NCI-H82 (cell line): ENCODE results near the gene GRIN3B.
"Not testable (repeated sequence)": the region's sequence is repeated elsewhere in the genome, so short reads cannot be mapped to it uniquely, and the experiment has no call there.

Source experiments
- DNase-seq: peaks from one replicate; lab custom pipeline; 2025; lab: John Stamatoyannopoulos, UW

The GRIN3B gene

DNA sequence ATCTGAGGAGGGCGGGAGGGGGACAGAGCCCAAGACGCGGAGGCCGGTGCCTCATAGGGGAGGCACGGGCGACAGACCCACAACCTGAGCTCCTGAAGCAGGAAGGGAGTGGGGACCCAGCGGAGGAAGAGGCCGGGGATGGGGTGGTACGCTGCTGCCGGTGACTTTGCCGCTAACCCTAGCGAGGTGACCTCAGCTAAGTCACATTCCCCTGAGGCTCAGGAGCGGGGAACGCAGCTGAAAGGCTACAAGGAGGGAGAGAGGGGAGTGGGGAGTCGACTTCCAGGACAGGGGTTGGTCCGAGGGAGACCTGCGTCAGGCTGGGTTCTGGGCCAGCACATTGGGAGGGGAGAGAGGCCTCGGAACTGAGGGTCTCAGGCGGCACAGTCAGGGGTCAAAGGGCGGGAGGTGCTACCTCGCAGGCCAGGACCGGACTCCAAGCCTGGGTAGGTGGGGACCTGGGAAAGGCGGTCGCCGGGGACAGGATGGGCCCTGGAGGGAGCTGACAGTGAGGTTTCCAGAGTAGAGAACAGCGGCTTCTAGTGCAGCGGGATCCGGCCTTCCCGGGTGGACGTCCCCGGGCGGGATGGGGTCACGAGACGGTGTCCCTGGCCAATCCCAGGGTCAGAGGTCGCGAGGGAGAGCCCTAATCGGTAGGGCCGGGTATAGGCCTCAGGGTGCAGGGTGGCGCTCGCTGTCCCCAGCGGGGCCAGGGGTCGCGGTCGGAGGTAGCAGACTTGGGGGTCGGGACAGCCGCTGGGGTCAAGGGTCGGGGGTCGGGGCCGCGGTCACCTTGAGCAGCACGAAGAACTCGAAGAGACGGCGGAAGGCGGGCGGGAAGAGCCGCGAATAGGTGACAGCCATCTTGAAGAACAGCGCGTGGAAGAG, 20.0 kb downstream of the GRIN3B start:
- no peak for DNase-seq

DNA sequence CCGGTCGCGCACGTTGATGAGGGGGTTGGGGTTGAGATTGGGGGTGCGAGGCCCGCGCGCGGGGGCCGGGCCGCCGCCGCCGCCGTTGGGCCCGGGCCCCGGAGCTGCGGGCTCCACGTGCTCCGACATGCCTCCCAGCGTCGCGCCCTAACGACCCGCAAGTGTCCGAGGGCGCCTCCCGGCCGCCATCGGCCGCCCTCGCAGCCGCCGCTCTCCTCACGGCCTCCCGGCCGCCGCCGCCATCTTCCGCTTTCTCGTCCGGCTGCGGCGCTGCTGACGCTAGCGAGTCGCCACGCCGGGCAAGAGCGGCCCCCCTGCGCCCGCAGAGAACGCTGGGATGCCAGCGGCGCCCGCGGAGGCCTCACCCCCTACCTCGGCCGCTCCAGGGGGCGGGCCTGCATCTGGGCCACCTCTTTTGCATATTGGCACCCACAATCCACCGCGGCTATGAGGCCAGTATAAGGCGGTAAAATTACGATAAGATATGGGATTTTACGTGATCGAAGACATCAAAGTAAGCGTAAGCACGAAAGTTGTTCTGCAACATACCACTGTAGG, 20.7 kb downstream of the GRIN3B start, which contains the start of gene TMEM259:
TSS of gene TMEM259 (minus strand) at position 256 of the 558 bp plus-strand sequence. CDS start at position 129, 127 bp downstream.
- DNase-seq: peak; percentile 97

DNA sequence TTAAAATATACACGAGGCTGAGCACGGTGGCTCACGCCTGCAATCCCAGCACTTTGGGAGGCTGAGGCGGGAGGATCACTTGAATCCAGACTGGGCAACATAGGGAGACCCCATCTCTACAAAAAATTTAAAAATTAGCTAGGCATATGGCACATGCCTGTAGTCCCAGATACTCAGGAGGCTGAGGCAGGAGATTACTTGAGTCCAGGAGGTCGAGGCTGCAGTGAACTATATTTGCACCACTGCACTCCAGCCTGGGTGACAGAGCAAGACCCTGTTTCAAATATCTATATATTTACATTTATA, 23.6 kb downstream of the GRIN3B start:
- not testable (repeated sequence) for DNase-seq

DNA sequence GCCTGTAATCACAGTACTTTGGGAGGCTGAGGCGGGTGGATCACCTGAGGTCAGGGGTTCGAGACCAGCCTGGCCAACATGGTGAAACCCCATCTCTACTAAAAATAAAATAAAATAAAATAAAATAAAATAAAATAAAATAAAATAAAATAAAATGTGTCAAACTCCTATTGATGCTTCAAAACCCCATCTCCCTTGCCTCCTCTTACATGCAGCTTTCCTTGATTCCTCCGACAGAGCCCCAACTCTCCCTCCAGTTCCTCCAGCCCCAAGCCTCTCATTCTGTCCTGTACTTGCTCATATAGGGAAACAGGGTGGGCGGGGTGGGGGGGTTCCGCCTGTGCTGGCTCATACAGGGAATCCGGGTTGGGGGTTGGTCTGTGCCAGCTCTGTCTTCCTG, 24.9 kb downstream of the GRIN3B start:
- DNase-seq: not testable (repeated sequence)

DNA sequence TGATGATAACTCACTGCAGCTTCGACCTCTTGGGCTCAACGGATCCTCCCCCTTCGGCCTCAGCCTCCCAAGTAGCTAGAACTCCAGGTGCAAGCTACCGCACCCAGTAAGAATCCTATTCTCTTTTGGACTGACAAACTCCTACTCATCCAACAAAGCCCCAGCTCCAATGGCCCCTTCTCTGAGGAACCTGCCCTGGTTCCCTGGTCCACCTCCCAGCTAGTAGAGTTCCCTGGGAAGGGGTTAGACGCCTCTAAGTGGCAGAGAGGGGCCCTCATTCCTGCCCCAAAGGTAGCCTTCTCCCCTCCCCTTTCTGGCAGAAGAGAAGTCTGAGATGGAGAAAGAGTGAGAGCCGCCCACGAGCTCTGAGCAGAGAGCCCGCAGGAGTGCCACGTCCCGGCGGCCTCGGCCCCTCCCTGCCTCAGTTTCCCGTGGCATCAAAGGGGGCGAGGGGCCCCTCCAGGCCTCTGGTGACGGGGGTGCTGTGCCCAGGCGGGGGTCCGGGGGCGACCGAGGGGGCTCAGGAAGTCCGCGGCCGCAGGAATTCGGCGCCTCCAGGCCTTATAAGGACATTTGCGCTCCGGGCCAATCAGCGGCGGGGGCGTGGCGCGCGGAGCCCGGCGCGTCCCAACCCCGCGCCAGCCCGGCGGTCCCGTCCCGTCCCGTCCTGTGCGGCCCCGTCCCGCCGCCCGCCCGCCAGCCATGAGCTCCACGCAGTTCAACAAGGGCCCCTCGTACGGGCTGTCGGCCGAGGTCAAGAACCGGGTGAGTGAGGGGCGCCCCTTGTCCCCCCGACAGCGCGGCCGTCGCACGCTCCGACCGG, 26.0 kb downstream of the GRIN3B start, which contains the start of gene CNN2:
TSS of gene CNN2 (plus strand) at position 649 of the 823 bp plus-strand sequence. CDS start at position 703, 54 bp downstream.
- peak; percentile 58 for DNase-seq

DNA sequence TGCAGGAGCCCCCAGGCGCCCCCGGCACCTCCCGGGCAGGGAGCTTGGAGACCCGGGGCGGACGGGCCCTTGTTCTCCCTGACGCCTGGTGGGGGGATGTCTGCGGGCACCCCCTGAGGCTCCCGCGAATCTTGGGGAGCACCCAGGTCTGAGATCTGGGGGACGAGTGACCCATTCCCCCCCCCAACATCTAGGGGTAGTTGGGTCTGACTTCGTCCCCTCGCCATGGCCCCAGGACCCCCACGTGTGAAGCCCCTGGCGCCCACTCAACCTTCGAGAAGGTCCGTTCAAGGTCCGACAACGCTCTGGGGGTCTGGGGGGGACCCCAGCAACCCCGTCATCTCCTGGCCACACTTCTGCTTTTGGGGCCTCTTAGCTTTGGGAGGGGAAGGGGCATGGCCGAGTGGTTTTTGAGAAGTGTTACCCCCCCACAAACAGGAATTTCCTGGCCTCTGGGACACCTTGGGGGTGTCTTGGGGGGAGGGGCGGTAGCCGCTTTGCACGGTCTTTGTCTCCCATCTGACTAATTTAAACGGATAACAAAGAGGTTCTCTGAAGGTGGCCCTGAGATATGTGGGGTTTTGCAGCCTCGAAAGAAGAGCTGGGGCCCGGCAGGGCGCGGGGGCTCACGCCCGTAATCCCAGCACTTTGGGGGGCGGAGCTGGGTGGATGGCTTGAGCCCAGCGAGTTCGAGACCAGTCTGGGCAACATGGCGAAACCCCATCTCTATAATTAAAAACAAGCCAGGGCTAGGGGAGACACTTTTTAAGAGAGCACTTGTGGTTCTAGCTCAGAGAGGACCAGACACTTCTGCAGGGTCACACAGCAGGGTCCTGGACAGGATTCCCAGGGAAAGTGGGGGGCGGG, 26.8 kb downstream of the GRIN3B start:
- DNase-seq: no peak

DNA sequence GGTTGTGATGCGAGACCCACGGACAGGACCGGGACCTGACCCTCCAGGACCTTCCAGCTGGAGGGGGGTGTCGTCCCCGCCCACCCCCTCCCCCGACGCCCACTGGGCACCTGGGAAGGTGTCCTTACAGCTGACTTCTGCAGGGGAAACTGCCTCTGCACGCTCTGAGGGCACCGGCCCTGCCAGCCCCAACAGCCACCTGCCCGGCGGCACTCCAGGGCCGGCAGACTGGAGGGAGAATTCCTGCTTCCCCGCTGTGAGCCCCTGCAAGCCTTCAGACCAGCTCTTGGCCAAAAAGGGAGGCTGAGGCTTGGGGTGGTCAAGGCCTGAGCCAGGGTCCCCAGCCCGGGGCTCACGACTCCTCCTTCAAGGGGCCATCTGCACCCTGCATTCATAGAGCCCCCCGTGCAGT, 27.4 kb downstream of the GRIN3B start:
- no peak for DNase-seq

DNA sequence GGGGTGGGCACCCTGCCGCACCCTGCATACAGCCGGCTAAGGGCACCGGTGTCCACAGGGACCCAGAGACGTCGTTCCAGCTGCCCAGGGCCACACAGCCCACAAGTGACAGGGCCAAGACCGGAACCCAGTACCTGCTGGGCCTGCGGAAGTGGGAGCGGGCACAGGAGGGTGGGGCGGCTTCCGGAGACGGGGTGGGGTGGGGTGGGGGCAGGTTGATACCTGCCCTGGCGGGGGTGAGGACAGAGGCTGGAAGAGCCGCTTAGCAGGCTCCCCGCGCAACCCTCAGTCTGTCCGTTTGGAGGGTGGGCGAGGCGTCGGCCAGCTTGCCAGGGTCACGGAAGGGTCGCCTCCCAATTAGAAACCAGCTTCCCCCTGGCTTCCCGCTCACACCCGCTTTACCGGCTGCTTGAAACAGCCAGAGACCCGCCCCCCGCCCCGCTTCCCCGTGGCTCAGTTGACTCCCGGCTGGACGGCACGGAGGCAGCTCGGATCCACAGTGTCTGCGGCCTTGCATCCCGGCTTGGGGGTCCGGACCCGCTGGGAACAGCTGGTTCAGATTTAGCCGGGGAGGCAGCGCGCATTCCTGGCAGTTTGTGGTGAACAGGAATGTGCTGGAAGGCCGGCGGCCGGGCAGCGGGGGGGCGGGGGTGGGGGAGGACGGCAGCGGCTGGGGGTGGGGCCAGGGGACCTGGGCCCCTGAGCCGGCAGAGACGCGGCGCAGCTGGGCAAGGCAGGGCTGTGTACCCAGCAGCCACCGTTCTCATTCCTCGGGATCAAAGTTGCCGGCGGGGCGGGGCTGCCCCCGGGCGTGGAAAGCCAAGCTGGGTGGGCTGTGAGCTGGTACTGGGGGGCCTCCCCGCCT, 28.1 kb downstream of the GRIN3B start:
- peak; percentile 60 for DNase-seq

DNA sequence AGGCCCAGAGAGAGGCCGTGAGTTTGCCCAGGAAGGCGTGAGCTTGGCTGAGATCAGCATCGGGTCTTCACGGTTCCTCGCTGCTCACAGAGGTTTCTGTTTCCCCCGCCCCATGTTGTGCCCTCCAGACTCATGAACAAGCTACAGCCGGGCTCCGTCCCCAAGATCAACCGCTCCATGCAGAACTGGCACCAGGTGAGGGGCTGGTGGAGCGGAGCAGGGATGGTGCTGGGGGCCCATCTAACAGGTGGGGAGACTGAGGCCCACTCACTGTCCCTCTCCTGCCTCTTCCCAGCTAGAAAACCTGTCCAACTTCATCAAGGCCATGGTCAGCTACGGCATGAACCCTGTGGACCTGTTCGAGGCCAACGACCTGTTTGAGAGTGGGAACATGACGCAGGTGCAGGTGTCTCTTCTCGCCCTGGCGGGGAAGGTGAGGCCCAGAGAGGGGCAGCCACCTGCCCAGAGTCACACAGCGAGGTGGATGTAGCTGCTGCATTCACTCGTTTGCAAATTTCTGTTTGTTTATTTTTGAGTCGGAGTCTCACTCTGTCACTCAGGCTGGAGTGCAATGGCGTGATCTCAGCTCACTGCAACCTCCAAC, 32.1 kb downstream of the GRIN3B start:
- no peak for DNase-seq

DNA sequence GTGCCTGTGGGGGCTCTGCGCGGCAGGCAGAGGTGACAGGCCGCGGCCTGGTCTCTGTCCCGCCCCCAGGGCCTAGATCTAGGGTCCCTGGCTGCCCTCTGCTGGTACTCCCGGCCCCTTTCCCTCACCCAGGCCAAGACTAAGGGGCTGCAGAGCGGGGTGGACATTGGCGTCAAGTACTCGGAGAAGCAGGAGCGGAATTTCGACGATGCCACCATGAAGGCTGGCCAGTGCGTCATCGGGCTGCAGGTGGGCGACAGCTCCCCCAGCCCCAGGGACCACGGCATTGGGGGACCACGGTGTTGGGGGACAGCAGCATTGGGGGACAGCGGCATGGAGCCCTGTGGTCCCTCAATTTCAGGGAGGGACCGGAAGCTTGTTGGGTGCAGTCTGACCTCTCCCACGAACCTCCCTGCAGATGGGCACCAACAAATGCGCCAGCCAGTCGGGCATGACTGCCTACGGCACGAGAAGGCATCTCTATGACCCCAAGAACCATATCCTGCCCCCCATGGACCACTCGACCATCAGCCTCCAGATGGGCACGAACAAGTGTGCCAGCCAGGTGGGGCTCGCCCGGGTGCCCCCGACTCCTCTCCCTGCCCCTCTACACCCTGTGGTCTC, 35.9 kb downstream of the GRIN3B start:
- peak; percentile 21 for DNase-seq

DNA sequence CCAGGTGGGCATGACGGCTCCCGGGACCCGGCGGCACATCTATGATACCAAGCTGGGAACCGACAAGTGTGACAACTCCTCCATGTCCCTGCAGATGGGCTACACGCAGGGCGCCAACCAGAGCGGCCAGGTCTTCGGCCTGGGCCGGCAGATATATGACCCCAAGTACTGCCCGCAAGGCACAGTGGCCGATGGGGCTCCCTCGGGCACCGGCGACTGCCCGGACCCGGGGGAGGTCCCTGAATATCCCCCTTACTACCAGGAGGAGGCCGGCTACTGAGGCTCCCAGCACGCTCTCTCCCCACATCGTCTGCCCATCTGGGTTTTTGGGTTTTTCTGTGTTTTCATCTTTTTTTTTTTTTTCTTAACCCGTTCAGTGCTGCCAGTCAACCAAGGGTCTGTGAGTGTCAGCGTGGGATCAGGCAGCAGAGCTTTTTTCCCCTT, 37.4 kb downstream of the GRIN3B start:
- no peak for DNase-seq

DNA sequence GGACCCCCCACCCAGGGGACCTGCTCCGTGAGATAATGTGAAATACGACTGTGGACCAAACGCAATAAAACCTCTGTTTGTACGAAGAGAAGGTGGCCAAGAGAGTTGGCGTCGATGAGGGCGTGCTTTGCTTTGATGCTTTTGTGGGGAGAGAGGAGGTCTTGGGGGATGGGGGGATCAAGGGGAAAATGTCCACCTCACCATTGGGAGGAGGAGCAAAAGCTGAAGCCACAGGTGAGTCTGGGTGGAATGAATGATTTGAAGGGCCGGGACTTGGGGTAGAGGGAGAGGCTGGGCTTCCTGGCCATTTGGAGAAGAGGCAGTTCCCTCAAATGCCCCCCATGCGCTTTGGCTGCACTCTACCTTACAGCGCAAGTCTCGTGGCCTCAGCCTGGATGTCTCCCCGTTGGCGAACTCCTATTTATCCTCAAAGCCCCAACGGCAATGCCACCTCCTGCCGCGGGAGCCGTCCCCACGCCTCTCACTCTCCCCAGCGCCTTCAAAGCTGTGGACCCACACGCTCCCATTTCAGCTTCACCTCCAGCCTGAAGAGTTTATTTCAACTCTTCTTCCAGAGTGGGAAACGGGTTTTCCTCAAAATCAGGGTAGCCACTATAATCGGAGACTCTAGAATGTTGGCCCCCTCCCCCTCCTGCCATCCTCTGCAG, 38.9 kb downstream of the GRIN3B start:
- DNase-seq: no peak

DNA sequence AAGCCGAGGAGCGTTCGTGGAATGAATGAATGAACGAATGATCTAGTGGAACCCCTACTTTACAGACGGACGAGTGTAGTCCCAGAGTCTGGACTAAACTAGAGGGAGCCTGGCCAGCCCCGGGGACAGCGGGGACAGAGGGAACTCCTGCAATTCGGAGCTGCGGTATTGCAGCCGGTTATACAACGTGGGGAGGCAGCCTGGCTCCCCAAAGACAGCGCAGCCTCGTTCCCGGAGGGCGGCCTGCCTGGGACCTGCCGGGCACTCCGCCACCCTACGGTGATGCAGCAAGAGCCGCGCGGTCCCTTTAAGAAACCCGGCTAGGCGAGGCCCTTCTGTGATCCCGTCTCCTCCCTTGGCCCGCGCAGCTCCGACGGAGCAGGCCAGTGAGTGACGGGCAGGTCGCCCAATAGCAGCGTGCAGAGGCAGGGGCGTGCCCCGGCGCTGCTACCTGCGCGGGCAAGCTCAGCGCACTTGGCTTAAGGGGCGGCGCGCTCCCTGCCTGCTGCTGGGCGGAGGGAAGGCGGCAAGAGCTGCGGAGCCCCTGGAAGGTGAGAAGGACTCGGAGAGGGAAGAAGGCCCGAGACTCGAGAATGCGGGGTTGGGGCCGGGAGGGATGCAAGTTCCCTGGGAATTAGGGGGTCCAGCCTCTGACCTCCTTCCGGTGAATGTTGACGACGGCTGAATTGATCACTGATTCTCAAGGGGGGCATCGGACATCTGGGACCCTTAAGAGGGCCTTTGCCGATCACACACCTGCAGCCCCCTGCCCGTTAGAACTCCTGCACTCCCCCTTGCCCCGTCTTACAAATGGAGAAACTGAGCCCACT, 39.6 kb downstream of the GRIN3B start, which contains the start of gene ABCA7:
TSS of gene ABCA7 (plus strand) at position 462 of the 830 bp plus-strand sequence. CDS start 1,255 bp downstream, outside the sequence.
- peak; percentile 97 for DNase-seq

DNA sequence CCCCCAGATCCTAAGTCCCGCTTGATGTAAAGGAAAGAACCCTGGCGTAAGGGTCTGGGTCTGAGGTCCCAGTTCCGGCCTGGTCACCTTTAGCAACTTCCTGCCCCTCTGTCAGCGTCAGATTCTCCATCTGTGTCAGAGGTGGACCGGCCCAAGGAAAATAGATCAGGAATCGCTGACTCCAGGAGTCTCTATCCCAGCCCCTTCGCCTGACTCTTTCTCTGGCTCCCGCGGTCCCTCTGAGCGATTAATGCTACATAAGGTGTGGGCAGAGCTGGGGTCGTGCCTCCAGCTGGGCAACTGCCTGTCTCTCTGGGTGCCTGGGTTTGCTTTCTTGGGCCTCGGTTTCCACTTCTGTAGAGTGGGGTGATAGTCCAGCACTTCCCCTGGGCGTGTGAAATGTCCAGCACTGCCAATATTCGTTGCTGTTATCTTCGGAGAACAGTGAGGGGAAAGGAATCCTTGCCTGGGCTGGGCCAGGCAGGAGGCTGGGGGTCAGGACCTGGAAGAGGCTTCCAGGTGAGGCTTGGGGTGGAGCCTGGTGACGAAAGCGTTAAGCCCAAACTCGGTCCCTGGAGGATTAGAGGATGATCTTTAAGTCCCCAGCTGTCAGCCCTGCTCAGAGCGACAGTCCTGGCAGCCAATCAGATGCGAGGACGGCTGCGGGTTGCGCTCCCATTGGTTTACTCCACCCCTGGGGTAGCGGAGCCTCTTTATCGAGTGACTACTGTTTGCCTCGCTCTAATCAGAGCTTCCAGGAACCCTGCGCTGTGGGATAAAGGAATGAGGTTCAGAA, 40.5 kb downstream of the GRIN3B start:
- peak; percentile 98 for DNase-seq

DNA sequence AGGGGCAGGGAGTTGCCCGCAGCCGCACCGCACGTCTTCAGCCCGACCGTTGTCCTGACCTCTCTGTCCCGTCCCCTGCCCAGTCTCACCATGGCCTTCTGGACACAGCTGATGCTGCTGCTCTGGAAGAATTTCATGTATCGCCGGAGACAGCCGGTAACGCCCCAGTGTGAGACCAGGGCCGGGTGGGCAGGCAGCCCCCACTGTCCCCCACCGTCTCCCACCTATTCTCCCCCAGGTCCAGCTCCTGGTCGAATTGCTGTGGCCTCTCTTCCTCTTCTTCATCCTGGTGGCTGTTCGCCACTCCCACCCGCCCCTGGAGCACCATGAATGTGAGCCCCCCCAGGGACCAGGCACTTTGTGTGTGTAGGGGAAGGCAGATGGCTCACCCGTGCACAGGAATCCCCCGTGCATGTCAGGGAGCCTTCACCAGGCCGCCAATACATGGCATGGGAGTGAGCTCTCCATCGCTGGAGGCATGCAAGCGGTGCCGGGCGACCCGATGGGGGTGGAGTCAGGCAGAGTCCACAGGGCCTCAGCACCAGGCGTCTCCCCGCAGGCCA, 41.1 kb downstream of the GRIN3B start:
- no peak for DNase-seq

DNA sequence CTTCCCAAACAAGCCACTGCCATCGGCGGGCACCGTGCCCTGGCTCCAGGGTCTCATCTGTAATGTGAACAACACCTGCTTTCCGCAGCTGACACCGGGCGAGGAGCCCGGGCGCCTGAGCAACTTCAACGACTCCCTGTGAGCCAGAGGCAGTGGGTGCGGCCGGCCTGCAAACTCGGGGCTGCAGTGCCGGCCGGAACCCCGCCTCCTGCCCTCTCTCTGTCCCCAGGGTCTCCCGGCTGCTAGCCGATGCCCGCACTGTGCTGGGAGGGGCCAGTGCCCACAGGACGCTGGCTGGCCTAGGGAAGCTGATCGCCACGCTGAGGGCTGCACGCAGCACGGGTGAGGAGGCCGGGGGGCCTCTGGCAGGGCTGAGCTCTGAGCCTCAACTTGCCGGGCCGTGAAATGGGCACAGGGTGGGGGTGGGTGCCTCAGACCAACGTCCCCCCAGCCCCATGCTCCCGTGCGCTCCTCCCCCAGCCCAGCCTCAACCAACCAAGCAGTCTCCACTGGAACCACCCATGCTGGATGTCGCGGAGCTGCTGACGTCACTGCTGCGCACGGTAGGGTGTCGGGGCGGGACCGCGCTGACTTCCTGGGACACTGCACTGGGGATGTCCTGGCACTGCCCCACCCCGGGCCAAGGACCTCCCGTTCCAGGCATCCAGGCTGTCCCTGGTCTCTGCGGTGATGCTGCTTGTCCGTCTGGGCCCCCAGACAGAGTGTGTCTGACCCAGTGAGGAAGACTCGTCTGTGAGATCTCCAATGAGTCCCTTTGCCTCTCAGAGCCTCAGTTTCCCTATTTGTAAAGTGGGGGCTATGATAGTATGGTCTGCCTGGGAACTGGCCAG, 41.8 kb downstream of the GRIN3B start:
- DNase-seq: peak; percentile 38
